Activated T-helper 17 cell treated with anti-CD3 and anti-CD28 coated beads, Interleukin-2, amount 50 U/mL, for 72 hours (primary cell): ENCODE data around the gene GPR55. TPM values are rescaled to one million over a fixed set of nuclear protein-coding genes. Genes with fewer than 3 reads are reported as not detected.
"Not testable (repeated sequence)": the region's sequence is repeated elsewhere in the genome, so short reads cannot be mapped to it uniquely, and the experiment has no call there.

Experiments used
- ATAC-seq: fragments of 150-1000 bp; cut with Tn5 transposase; replicated peaks from 2 replicates; pipeline ENCODE4 v1.10.0; 2021; ENCODE audit warnings: mild to moderate bottlenecking, moderate library complexity
- H3K27ac Mint-ChIP-seq: one replicate; pipeline ENCODE4 v1.8.0; 2022; ENCODE audit warnings: mixed read lengths
- H3K27me3 Mint-ChIP-seq: one replicate; pipeline ENCODE4 v1.8.0; 2022; ENCODE audit warnings: mixed read lengths
- H3K36me3 Mint-ChIP-seq: one replicate; pipeline ENCODE4 v1.8.0; 2022; ENCODE audit warnings: low read depth, mild to moderate bottlenecking, mixed read lengths
- H3K4me1 Mint-ChIP-seq: one replicate; pipeline ENCODE4 v1.8.0; 2022; ENCODE audit warnings: mixed read lengths
- H3K4me3 Mint-ChIP-seq: one replicate; pipeline ENCODE4 v1.8.0; 2022; ENCODE audit warnings: mild to moderate bottlenecking, mixed read lengths
- H3K9me3 Mint-ChIP-seq: one replicate; pipeline ENCODE4 v1.8.0; 2022; ENCODE audit warnings: mixed read lengths
- total RNA-seq, 2 donors: library from RNA; stranded (reverse); gene quantifications; one replicate each; pipeline ENCODE4 v1.2.3, GENCODE V29; 2022

Gene GPR55
- 10 to 100 TPM; 11.1 to 19.9 TPM for total RNA-seq

- Mint-ChIP-seq H3K36me3 (peaks cover 17% of the 10 kb centered on the region), H3K4me3 (peak within 1 kb of the TSS; percentile 81), H3K27me3 (no peaks in the 10 kb centered on the region), H3K9me3 (no peaks in the 10 kb centered on the region), H3K4me1 (peaks cover 39% of the 10 kb centered on the region), H3K27ac (peak within 1 kb of the TSS; percentile 94)
- ATAC-seq, result peak; percentile 79
Measured at GRCh38 chr2:230924470-230925341, at the start of gene GPR55. GPR55 (minus strand) TSS chr2:230925242; CDS start chr2:230910962, 14,280 bp downstream.

- Mint-ChIP-seq H3K27me3 (no peaks in the 10 kb centered on the region), H3K9me3 (no peaks in the 10 kb centered on the region), H3K4me3 (peak overlapping the region; percentile 76), H3K36me3 (no peaks in the 10 kb centered on the region), H3K27ac (peak overlapping the region; percentile 93), H3K4me1 (peaks cover 40% of the 10 kb centered on the region)
- ATAC-seq, result peak; percentile 93
Measured at GRCh38 chr2:230974096-230974913, 49.3 kb upstream of the GPR55 start.

DNA sequence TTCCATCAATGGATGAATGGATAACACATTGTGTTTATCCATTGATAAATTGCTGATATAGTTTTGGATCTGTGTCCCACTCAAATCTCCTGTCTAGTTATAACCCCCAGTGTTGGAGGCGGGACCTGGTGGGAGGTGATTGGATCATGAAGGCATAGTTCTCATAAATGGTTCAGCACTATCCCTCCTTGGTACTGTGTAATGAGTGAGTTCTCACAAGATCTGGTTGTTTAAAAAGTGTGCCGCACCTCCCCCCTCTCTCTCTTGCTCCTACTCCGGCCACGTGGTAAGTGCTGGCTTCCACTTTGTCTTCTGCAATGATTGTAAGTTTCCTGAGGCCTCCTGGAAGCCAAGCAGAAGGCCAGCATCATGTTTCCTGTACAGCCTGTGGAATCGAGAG, 47.0 kb upstream of the GPR55 start:
- H3K4me3 Mint-ChIP-seq, result no peak overlapping the region
- H3K27me3 Mint-ChIP-seq, result no peaks in the 10 kb centered on the region
- H3K4me1 Mint-ChIP-seq, result peaks cover 35% of the 10 kb centered on the region
- ATAC-seq, result no peak
- no peaks in the 10 kb centered on the region for H3K9me3 Mint-ChIP-seq
- no peaks in the 10 kb centered on the region for H3K36me3 Mint-ChIP-seq
- H3K27ac Mint-ChIP-seq, result no peak overlapping the region

DNA sequence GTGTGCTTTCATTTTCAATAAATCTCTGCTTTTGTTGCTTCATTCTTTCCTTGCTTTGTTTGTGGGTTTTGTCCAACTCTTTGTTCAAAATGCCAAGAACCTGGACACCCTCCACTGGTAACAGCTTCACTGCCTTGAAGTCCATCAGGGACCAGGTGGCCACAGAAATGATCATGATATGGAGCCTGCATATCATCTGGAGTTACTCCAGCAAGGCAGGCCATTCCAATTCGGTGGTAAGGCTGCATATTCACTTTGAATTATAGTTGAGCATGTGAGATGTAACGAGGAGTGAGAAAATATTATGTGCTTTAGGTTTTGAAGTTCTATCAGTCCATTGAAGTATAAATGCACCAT, 44.6 kb upstream of the GPR55 start:
- Mint-ChIP-seq H3K9me3 (no peaks in the 10 kb centered on the region), H3K27me3 (no peaks in the 10 kb centered on the region), H3K4me3 (peak overlapping the region; percentile 62), H3K27ac (no peak overlapping the region), H3K36me3 (no peaks in the 10 kb centered on the region), H3K4me1 (peaks cover 17% of the 10 kb centered on the region)
- no peak for ATAC-seq

DNA sequence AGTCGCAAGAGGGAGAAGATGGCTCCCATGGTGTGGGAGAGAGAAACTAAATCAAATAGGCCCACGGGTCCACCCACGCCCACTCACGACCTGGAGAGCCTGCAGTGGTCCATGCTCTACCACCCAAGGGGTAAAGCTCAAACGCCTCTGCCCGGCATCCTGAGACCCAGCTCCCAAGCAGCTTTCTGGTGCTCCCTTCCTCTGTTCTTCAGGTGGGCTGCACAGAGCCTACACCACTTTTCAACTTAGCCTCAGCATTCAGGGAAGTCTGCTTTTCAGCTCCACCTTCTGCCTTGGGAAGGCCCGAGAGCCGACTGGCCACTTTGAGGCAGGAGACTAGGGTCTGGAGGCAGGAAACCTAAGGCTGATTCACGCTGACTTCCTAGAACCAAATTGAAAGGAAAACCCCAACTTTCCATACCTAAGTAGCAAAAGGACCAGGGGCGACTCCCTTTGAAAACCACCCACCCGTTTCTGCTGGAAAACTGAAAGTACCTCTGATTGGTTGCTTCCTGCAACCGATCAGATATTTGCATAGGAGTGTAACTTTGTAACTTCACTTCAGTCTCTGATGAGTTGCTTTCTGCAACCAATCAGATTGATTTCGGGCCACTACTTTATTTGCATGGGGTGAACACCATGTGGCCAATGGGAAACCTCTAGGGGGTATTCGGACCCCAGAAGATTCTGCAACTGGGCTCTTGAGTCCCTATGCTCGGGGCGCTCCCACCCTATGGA, 44.0 kb upstream of the GPR55 start:
- H3K27ac Mint-ChIP-seq, result no peak overlapping the region
- peak overlapping the region; percentile 62 for H3K4me3 Mint-ChIP-seq
- peaks cover 12% of the 10 kb centered on the region for H3K4me1 Mint-ChIP-seq
- ATAC-seq, result peak; percentile 12
- H3K27me3 Mint-ChIP-seq, result no peaks in the 10 kb centered on the region
- H3K36me3 Mint-ChIP-seq, result no peaks in the 10 kb centered on the region
- no peaks in the 10 kb centered on the region for H3K9me3 Mint-ChIP-seq

- H3K4me1 Mint-ChIP-seq, H3K36me3 Mint-ChIP-seq, H3K9me3 Mint-ChIP-seq, ATAC-seq, H3K27me3 Mint-ChIP-seq, H3K27ac Mint-ChIP-seq: not testable (repeated sequence)
- H3K4me3 Mint-ChIP-seq, result peak overlapping the region; percentile 62
Measured at GRCh38 chr2:230968314-230968713, 43.3 kb upstream of the GPR55 start.

GRCh38 chr2:230967113-230967512, 42.1 kb upstream of the GPR55 start:
- H3K9me3 Mint-ChIP-seq, result peaks cover 4% of the 10 kb centered on the region
- H3K27ac Mint-ChIP-seq, result no peak overlapping the region
- peaks cover 4% of the 10 kb centered on the region for H3K27me3 Mint-ChIP-seq
- no peak overlapping the region for H3K4me3 Mint-ChIP-seq
- peaks cover 6% of the 10 kb centered on the region for H3K4me1 Mint-ChIP-seq
- ATAC-seq, result no peak
- H3K36me3 Mint-ChIP-seq, result no peaks in the 10 kb centered on the region

GRCh38 chr2:230964136-230964730, 39.2 kb upstream of the GPR55 start:
- ATAC-seq, result no peak
- H3K27ac Mint-ChIP-seq, result no peak overlapping the region
- H3K36me3 Mint-ChIP-seq, result no peaks in the 10 kb centered on the region
- H3K27me3 Mint-ChIP-seq, result peaks cover 8% of the 10 kb centered on the region
- peaks cover 4% of the 10 kb centered on the region for H3K9me3 Mint-ChIP-seq
- H3K4me1 Mint-ChIP-seq, result peaks cover under 1% of the 10 kb centered on the region
- H3K4me3 Mint-ChIP-seq, result no peak overlapping the region

- Mint-ChIP-seq H3K27me3 (peaks cover 12% of the 10 kb centered on the region), H3K4me1 (peaks cover 17% of the 10 kb centered on the region), H3K9me3 (peaks cover 4% of the 10 kb centered on the region), H3K27ac (no peak overlapping the region), H3K36me3 (peaks cover 21% of the 10 kb centered on the region), H3K4me3 (no peak overlapping the region)
- ATAC-seq, result no peak
Measured at GRCh38 chr2:230961091-230961491, 36.0 kb upstream of the GPR55 start.

GRCh38 chr2:230960026-230960425, 35.0 kb upstream of the GPR55 start:
- no peak overlapping the region for H3K4me3 Mint-ChIP-seq
- H3K27me3 Mint-ChIP-seq, result peaks cover 16% of the 10 kb centered on the region
- peaks cover 4% of the 10 kb centered on the region for H3K9me3 Mint-ChIP-seq
- no peak for ATAC-seq
- peaks cover 23% of the 10 kb centered on the region for H3K4me1 Mint-ChIP-seq
- H3K27ac Mint-ChIP-seq, result no peak overlapping the region
- H3K36me3 Mint-ChIP-seq, result peaks cover 21% of the 10 kb centered on the region

GRCh38 chr2:230958820-230959756, 34.0 kb upstream of the GPR55 start:
- Mint-ChIP-seq H3K9me3 (peaks cover 4% of the 10 kb centered on the region), H3K4me3 (peak overlapping the region; percentile 94), H3K27me3 (peaks cover 17% of the 10 kb centered on the region), H3K36me3 (peaks cover 26% of the 10 kb centered on the region), H3K27ac (peak overlapping the region; percentile 96), H3K4me1 (peaks cover 28% of the 10 kb centered on the region)
- ATAC-seq, result no peak

- peak; percentile 20 for ATAC-seq
- peak overlapping the region; percentile 96 for H3K27ac Mint-ChIP-seq
- peaks cover 20% of the 10 kb centered on the region for H3K27me3 Mint-ChIP-seq
- peaks cover 26% of the 10 kb centered on the region for H3K36me3 Mint-ChIP-seq
- peaks cover under 1% of the 10 kb centered on the region for H3K9me3 Mint-ChIP-seq
- peak overlapping the region; percentile 94 for H3K4me3 Mint-ChIP-seq
- H3K4me1 Mint-ChIP-seq, result peaks cover 33% of the 10 kb centered on the region
Measured at GRCh38 chr2:230957756-230958391, 32.8 kb upstream of the GPR55 start.
